Ishikawa (cell line): ENCODE measurements around the gene REXO1.

ENCODE experiments used
- CEBPB ChIP-seq: IDR thresholded peaks from 2 replicates; pipeline ENCODE4 v1.6.1; 2012
- CREB1 ChIP-seq: IDR thresholded peaks from 2 replicates; pipeline ENCODE4 v1.6.1; 2012; ENCODE audit warnings: low read depth
- EGR1 ChIP-seq: IDR thresholded peaks from 2 replicates; pipeline ENCODE4 v1.6.1; 2012
- EP300 ChIP-seq: IDR thresholded peaks from 2 replicates; pipeline ENCODE4 v1.6.1; 2012; ENCODE audit warnings: borderline replicate concordance
- FOXM1 ChIP-seq: IDR thresholded peaks from 2 replicates; pipeline ENCODE4 v1.6.1; 2012; ENCODE audit warnings: low read depth, borderline replicate concordance
- NFIC ChIP-seq: IDR thresholded peaks from 2 replicates; pipeline ENCODE4 v1.6.1; 2012
- RAD21 ChIP-seq: IDR thresholded peaks from 2 replicates; pipeline ENCODE4 v1.6.1; 2012; ENCODE audit warnings: low read depth
- TAF1 ChIP-seq: IDR thresholded peaks from 2 replicates; pipeline ENCODE4 v1.6.1; 2012; ENCODE audit warnings: low read depth, mild to moderate bottlenecking
- TCF12 ChIP-seq: IDR thresholded peaks from 2 replicates; pipeline ENCODE4 v1.6.1; 2012; ENCODE audit warnings: low read depth
- TEAD4 ChIP-seq: IDR thresholded peaks from 2 replicates; pipeline ENCODE4 v1.6.1; 2012
- YY1 ChIP-seq: IDR thresholded peaks from 2 replicates; pipeline ENCODE4 v1.6.1; 2012; ENCODE audit warnings: low read depth
- ZBTB7A ChIP-seq: IDR thresholded peaks from 2 replicates; pipeline ENCODE4 v1.6.1; 2012; ENCODE audit warnings: low read depth
- TF ChIP-seq, protein P1 (sequence below): IDR thresholded peaks from 2 replicates; pipeline ENCODE4 v1.6.1; 2012
- TF ChIP-seq, protein P2 (sequence below): IDR thresholded peaks from 2 replicates; pipeline ENCODE4 v1.6.1; 2012
- TF ChIP-seq, protein P3 (sequence below): IDR thresholded peaks from 2 replicates; pipeline ENCODE4 v1.6.1; 2012; ENCODE audit warnings: low read depth, mild to moderate bottlenecking

The REXO1 gene

DNA sequence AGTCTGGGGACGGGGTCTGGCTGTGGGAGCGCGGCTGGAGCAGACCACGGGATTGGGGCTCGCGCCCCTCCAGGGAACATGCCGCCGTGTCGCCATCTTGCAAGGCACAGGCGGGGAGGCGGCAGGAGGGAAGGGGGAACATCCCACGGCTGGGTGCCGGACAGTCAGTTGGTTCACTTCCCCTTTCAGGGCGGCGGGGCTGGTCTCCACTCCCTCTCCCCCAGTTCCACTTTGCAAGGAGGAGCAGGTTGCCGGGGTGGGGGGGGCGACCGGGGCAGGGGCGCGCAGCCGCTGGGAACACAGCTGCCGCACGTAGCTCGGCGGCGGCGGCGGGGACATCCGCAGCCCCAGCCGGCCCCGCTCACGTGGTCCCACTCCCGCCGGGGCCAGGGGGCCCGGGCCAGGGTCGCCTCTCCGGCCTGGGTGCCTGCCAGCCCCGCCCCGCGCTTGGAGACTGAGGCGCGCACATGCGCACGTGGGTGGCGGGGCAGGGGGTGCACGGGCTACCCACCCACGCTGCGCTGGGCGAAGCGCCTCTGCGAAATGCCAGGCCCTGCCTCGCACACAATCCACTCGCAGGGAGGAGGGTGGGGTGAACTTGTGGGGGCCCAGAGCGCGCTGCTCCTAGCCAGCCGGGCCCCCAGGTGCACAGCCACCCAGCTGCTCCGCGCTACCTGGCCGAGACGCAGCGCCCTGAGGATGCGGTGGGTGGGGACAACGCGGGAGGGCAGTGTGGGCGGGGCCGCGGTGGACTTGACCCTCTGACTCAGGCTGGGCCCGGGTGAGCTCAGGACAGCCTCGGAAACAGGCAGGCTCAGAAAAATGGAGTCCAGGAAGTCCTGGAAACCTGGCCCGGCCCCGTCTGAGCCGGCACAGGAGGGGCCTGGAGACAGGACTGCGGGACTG is 8.7 kb upstream of the REXO1 start:
- TF ChIP-seq EP300 (no peak), YY1 (0 out of 2 replicates have a peak, but pooled peaks have one; percentile 21)

DNA sequence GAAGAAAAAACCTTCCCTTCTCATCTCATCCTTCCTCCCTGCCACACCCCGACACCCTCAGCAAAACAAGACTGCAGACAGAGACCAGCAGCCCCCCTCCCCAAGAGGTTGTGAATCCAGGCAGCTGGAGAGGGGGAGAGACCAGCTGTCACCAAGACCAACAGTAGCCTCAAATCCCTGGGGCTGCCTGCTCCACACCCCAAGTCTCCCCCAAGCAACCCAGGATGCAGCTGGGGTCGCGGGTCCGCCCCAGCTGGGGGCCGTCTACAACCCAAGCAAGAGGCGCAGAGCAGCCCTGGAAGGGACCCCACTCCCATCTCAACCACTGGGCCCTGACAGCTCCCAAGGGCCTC is 8.0 kb upstream of the REXO1 start:
- TF ChIP-seq TCF12 (no peak), CEBPB (no peak), NFIC (no peak), YY1 (no peak), CREB1 (no peak), TAF1 (no peak), EGR1 (no peak), FOXM1 (no peak), RAD21 (no peak)
- TF ChIP-seq, protein P1, sequence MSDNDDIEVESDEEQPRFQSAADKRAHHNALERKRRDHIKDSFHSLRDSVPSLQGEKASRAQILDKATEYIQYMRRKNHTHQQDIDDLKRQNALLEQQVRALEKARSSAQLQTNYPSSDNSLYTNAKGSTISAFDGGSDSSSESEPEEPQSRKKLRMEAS: no peak

DNA sequence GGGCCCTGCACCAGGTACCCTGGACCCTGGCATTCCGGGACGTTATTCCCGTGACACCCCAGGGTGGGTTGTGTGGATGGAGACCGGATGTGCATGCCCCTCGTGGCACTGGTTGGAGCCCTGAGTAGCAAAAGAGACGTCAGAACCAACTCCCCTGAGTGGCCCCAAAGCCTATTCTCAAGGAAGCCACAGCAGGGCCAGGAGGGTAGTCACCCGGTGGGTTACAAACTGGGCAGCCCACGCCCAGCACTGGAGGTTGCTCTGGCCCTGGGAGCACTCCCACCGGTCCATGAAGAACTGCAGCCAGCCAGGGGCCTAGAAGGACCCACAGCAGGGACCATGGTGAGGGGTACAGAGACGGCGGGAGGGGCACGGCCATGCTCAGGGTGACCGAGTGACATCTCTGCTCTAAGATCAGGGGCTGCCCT is 7.6 kb upstream of the REXO1 start:
- no peak for TF ChIP-seq ZBTB7A
- TF ChIP-seq CEBPB: no peak
- TF ChIP-seq, protein P1: no peak
- no peak for TF ChIP-seq TEAD4
- TF ChIP-seq, protein P2, sequence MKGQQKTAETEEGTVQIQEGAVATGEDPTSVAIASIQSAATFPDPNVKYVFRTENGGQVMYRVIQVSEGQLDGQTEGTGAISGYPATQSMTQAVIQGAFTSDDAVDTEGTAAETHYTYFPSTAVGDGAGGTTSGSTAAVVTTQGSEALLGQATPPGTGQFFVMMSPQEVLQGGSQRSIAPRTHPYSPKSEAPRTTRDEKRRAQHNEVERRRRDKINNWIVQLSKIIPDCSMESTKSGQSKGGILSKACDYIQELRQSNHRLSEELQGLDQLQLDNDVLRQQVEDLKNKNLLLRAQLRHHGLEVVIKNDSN: no peak
- TF ChIP-seq EGR1: no peak
- TF ChIP-seq FOXM1: no peak
- TF ChIP-seq, protein P3, sequence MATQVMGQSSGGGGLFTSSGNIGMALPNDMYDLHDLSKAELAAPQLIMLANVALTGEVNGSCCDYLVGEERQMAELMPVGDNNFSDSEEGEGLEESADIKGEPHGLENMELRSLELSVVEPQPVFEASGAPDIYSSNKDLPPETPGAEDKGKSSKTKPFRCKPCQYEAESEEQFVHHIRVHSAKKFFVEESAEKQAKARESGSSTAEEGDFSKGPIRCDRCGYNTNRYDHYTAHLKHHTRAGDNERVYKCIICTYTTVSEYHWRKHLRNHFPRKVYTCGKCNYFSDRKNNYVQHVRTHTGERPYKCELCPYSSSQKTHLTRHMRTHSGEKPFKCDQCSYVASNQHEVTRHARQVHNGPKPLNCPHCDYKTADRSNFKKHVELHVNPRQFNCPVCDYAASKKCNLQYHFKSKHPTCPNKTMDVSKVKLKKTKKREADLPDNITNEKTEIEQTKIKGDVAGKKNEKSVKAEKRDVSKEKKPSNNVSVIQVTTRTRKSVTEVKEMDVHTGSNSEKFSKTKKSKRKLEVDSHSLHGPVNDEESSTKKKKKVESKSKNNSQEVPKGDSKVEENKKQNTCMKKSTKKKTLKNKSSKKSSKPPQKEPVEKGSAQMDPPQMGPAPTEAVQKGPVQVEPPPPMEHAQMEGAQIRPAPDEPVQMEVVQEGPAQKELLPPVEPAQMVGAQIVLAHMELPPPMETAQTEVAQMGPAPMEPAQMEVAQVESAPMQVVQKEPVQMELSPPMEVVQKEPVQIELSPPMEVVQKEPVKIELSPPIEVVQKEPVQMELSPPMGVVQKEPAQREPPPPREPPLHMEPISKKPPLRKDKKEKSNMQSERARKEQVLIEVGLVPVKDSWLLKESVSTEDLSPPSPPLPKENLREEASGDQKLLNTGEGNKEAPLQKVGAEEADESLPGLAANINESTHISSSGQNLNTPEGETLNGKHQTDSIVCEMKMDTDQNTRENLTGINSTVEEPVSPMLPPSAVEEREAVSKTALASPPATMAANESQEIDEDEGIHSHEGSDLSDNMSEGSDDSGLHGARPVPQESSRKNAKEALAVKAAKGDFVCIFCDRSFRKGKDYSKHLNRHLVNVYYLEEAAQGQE: no peak
- no peak for TF ChIP-seq CREB1
- no peak for TF ChIP-seq TCF12
- TF ChIP-seq YY1: no peak
- no peak for TF ChIP-seq RAD21
- no peak for TF ChIP-seq EP300
- no peak for TF ChIP-seq NFIC

DNA sequence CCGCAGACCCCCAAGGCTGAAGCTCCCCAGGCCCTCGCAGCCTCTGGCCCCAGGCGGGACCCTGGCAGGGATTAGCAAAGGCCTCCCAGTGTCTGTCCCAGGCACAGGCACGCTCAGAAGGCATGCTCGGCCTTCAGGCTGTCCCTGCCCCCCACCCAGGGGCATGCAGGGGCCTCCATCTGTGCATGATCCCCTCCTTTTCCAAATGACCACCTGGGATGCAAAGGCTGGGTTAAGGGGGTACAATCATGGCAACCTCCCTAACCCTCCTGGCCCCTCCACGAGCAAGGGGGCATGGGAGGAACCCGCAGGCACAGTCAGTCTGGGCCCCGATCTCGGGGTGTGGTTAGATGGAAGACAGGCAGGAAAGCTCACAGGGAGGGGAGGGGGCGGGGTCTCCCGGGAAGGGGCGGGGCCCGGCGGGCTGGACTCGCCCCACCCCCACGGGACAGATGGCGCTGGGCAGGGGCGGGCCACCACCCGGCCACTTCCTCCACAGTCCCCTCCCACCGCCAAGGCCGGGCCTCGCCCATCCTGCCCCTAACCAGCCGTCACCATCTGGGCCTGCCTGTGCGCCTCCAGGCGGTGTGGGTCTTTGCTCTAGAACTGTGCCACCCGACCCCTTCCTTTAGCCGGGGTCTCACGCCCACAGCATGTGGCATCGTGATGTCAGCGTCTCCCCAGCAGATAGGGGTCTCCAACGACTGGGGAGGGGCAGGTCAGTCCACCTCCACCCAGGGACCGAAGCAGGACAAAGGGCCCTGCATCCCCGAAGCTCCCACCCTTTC is 7.0 kb upstream of the REXO1 start:
- 0 out of 2 replicates have a peak, but pooled peaks have one; percentile 25 for TF ChIP-seq YY1
- no peak for TF ChIP-seq NFIC
- TF ChIP-seq, protein P1: no peak
- TF ChIP-seq TCF12: no peak

DNA sequence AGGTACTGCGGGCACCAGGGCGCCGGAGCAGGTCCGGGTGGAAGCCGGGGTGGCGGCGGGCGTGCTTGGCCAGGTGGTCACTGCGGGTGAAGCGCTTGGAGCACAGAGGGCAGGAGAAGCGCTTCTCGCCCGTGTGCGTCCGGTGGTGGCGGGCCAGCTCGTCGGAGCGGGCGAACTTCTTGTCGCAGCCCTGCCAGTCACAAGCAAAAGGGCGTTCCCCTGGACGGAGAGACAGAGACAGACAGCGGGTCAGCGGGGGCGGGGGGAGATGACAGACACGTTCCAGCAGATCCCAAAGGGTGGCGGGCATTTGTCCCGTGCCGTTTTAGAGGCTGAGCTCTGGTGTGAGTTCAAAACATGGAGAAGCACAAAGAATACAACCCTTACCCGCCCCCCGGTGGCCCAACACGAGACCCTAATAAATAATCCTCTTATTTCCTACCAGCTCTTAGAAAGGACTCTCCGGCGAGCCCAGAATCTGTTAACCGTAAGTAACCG is 6.3 kb upstream of the REXO1 start:
- TF ChIP-seq RAD21: no peak
- TF ChIP-seq, protein P3: no peak
- TF ChIP-seq TCF12: no peak
- no peak for TF ChIP-seq EGR1
- TF ChIP-seq CEBPB: no peak
- no peak for TF ChIP-seq FOXM1
- no peak for TF ChIP-seq TAF1
- no peak for TF ChIP-seq CREB1
- no peak for TF ChIP-seq ZBTB7A
- no peak for TF ChIP-seq TEAD4
- TF ChIP-seq, protein P2: no peak
